Measurements from ENCODE around the gene CD209.

CD209 gene

DNA sequence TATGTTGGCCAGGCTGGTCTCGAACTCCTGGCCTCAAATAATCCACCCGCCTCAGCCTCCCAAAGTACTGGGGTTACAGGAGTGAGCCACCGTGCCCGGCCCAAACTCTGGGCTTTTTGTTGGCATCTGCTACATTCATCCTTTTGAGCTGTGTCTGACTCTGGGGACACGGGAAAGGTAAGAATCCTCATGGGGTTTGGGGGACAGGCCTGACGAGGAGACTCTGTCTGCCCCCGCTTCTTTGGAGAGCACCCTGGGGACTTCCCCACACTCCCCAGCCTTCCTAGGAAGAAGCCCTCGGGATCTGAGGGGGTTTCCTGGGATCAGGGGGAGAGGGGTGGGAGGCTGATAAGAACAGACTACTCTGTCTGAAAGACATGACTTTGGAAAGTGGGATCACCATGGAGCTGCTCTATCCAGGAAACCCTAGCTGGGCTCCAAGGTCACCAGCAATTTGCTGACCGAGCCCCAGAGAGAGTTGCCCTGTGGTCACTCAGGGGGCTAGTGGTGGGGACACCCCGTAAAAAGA is 37.3 kb downstream of the CD209 start:
- TF ChIP-seq, protein P1, sequence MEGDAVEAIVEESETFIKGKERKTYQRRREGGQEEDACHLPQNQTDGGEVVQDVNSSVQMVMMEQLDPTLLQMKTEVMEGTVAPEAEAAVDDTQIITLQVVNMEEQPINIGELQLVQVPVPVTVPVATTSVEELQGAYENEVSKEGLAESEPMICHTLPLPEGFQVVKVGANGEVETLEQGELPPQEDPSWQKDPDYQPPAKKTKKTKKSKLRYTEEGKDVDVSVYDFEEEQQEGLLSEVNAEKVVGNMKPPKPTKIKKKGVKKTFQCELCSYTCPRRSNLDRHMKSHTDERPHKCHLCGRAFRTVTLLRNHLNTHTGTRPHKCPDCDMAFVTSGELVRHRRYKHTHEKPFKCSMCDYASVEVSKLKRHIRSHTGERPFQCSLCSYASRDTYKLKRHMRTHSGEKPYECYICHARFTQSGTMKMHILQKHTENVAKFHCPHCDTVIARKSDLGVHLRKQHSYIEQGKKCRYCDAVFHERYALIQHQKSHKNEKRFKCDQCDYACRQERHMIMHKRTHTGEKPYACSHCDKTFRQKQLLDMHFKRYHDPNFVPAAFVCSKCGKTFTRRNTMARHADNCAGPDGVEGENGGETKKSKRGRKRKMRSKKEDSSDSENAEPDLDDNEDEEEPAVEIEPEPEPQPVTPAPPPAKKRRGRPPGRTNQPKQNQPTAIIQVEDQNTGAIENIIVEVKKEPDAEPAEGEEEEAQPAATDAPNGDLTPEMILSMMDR (IDR thresholded peaks at IDR 0.05; ENCODE audit: low read depth, low read length, missing control alignments) = no peak
- no peak for DNase-seq (ENCODE audit: low read depth)
- H3K4me3 ChIP-seq (ENCODE audit: low read depth, low read length) = no peak overlapping the region

DNA sequence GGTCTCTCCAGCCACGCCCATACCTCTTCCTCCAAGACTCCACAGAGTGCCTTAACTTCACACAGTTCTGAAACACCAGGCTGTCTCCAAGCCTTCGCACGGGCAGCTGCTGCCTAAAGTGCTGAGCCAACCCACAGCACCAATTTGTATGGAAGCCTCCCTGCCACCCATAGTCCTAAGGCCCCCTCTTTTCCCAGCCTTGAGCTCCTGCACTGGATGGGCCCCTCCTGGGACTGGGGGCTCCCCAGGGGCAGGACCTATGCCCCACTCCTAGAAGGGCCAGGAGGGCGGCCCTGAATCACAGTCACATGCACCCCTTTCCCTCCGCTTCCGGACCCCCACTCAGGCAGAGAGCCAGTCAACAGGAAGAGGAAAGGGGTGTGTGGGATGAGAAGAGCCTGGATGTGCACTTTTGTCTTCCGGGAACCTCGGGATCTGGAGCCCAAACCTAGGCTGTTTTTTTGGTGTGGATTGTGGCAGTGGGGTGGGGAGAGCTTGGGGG is 40.3 kb downstream of the CD209 start:
- TF ChIP-seq, protein P1 (IDR thresholded peaks at IDR 0.05; ENCODE audit: low read depth, low read length, missing control alignments) = no peak
- no peak for DNase-seq (ENCODE audit: low read depth)

DNA sequence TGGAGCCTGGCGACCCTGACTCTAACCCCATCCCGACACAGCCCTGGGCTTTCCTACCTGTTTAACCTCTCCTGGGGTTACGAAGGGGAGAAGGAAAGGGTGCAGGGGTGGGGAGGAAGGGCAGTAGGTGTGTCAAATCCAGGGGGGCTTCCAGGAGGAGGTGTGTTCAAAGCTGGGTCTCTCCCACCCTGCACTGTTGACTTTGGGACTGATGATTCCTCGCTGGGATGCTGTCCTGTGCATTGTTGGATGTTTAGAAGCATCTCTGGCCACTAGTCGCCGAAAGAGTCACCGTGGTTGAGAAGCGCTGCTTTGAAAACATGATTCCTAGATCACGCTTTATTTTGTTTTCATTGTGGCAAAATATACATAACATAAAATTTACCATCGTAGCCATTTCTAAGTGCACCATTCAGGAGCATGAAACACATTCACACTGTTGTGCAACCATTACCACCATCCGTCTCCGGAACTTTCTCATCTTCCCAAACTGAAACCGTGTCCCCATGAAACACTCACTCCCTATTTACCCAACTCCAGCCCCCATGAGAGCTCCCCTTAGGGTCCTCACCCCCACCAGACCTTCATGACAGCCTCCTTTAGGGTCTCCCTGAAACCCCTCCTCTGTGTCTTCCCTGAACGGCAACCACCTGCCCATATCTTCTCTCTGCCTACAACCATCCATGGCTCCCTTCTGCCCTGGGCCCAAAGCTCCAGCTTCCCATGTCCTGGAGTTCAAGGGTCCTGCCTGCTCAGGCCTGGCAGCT is 41.0 kb downstream of the CD209 start:
- DNase-seq (ENCODE audit: low read depth) = no peak
- no peak overlapping the region for H3K4me3 ChIP-seq (ENCODE audit: low read depth, low read length)
- TF ChIP-seq, protein P1 (IDR thresholded peaks at IDR 0.05; ENCODE audit: low read depth, low read length, missing control alignments) = no peak

More for the DNA sequence above, 40.3 kb downstream of the CD209 start:
- no peak overlapping the region for H3K4me3 ChIP-seq (ENCODE audit: low read depth, low read length)

DNA sequence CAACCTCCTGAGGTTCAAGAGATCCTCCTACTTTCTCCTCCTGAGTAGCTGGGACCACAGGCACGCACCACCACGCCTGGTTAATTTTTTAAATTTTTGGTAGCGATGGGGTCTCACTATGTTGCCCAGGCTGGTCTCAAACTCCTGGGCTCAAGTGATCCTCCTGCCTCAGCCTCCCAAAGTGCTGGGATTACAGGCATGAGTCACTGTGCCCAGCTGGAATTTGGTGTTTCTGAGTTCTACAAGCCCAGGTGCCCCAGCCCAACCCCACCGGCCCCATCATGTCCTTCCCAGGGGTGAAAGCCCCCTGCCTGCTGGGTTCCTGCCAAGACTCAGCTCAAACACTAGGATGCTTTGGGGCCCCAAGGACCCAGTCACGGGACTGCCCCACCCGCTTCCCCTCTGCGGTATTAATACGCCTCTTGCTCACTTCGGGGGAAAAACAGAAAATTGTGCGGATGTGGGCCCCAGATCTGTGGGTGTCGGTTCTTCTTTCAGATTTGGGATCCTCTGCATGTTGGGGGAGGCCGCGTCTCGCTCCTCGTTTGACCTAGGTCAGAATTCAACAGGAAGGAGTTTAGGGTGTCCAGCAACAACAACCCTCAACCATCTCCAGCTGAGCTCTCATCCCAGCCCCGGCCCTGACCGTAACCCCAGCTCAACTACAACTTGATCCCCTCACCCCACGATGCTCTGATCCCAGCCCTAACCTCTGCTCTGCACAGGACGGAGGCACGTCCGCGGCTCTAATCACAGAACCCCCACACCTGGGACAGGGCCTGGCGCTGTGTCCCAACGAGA is 41.7 kb downstream of the CD209 start:
- peak; percentile 95 for DNase-seq (ENCODE audit: low read depth)
- no peak overlapping the region for H3K4me3 ChIP-seq (ENCODE audit: low read depth, low read length)
- TF ChIP-seq, protein P1 (IDR thresholded peaks at IDR 0.05; ENCODE audit: low read depth, low read length, missing control alignments) = no peak

DNA sequence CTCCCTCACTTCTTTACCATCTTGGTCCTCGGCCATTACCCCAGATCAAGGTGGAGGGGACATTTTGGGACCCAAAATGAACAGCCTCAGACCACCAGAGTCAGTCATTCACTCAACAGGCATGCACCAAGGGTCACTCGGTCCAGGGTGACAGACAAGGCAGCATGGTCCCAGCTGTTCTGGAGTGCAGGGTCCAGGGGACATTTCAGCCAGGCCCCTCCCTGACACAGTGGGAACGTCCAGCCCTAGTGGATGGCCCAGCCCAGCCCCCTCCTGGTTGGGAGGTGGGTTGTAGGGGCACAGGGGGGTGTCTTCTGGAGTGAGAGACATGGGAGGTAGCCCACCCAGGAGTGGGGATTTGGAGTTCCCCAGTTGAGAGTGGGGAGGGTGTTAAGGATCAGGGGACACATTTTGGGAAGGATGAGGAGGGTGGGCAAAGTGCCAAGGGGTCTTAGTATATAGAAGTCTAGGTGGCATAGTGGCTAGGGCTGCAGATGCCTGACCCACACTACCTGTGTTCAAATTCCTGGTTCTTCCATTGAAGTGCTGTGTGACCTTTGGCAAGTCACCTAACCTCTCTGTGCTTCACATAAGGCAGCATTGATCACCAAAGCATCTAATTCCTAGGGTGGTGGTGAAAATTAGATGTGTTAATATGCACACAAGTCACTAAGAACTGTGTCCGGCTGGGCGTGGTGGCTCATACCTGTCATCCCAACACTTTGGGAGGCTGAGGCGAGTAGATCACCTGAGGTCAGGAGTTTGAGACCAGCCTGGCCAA is 42.9 kb downstream of the CD209 start:
- TF ChIP-seq, protein P1 (IDR thresholded peaks at IDR 0.05; ENCODE audit: low read depth, low read length, missing control alignments) = no peak
- H3K4me3 ChIP-seq (ENCODE audit: low read depth, low read length) = no peak overlapping the region
- DNase-seq (ENCODE audit: low read depth) = no peak

DNA sequence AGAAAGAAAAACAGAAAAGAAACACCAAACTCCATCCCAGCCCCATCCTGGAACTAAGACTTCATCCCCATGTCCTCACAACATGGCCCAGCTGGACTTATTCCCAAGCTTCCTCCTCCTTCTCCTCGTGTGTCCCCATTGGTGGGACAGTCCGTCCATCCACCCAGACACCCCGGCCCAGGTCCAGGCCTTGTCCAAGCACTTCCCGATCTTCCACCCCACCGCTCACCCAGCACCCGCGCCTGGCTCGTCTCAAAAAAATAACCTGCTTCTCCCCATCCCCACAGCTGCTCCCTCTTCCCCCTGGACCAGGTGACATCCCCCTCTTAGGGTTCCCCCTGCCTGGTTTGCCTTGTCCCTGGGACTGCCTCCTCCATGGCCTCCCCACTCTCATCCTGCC is 44.0 kb downstream of the CD209 start:
- TF ChIP-seq, protein P1 (IDR thresholded peaks at IDR 0.05; ENCODE audit: low read depth, low read length, missing control alignments) = no peak
- DNase-seq (ENCODE audit: low read depth) = no peak
- H3K4me3 ChIP-seq (ENCODE audit: low read depth, low read length) = no peak overlapping the region

Measured in GM12864 (cell line).